Forelimb muscle (tissue), 1 donor: ENCODE data around the gene TENM3. TPM values are rescaled to one million over a fixed set of nuclear protein-coding genes. Genes with fewer than 3 reads are reported as not detected.

Source experiments
- DNase-seq: peaks from one replicate; pipeline ENCODE4 v3.0.0-alpha.2; 2013; ENCODE audit warnings: low read depth
- polyA plus RNA-seq: library from polyadenylated mRNA; unstranded; fragments of 120-200 nt; gene quantifications from one replicate; pipeline ENCODE4 v1.2.1, GENCODE V29; 2013; ENCODE audit not compliant: insufficient read length

The TENM3 gene
- polyA plus RNA-seq, 1 donor, result 15.3 TPM

DNA sequence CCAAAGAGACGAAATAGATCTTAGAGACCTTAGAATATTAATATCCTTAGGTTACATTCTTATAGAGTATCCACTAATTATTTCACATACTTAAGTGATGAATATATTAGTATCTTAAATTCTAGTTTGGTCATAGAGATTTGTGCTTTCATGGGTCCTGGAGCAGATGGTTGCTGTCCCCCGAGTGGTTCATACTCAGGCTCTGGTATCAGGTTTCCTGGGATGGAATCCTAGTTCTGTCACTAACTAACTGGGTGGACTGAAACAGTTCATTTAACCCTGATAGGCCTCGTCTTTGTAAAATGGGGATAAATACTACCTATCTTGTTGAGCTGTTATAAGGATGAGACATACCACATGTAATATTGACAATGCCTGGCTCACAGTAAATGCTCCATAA lies 264.6 kb downstream of the TENM3 start:
- no peak for DNase-seq

DNA sequence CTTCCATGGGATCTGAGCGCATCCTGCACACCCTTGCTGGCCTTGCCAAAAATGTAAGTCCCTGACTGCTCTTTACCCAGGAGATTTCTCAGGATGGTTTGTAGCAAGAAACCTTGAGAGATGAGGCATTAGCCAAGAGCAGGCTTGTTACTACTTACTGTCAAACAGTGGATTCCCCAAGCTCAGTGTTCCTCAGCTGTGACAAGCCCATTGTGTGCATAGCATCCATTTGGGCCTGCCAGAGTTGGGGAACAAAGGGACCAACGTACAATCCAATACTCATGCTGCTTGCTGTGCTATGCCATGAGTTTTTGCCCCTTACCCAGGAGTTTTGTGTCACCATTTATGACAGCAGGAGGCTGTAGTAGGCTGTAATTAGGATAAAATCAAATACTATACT lies 267.6 kb downstream of the TENM3 start:
- DNase-seq, result no peak

DNA sequence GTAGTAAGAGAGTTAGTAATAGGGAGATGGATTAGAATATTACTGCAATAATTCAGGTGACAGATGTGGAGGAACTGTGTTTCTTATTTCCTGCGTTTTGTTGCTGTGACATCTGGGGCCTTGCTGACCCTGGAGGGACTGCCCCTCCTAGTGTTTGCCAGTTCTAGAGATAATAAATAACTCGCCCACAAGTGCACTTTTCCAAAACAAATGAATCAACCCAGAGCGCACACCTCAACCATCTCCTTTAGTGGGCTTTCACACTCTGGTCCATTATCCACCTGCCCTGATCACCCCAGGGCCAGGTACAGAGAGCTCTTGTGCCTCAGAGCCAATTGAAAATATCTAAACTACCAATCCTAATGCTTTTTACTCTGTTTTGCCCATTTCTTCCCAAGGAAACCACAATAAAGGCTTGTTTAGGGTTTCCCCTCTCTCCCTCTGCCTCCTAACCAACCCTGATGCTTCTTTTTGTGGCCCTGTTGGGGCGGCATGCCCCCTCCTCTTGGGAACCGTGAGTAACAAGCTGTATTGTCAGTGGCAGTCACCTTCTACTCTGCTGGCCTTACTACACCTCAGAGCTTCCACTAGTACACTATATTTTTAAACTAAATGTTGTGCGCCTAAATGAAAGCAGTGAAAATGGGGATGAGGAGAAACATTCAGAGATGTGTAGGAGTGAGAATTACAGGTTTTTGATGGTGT lies 270.5 kb downstream of the TENM3 start:
- no peak for DNase-seq

DNA sequence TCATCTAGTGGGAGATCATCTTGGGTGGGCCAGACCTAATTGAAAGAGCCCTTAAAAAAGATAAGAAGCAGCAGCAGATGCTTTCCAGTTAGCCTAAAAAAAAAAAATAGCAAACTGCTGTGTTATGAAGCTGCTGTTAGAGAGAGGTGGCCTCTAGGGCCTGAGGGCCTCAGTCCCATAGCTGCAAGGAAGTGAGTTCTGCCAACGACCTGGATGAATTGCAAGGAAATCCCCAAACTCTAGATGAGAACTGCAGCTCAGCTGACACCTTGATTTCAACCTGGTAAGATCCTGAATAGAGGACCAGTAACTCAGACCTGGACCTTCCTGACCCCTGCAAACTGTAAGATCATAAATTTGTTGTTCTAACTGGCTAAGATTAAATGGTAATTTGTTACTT lies 275.2 kb downstream of the TENM3 start:
- no peak for DNase-seq

DNA sequence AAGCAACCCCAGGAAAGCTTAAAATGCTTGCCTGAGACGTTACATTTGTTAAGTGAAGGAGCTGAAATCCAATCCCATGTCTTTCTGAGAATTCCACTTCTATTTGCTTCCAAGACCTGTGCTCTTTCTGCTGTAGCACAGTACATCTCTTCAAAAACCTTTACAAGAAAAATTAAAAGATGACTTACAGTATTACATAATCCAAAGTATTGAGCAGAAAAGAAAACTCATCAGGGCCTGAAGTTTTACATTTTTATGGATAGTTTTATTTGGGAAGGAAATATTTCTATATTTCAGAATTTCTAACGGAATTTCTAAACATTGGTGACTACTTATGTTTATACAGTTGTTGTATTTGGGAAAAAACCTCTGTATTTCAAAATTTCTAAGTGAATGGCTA lies 276.3 kb downstream of the TENM3 start:
- no peak for DNase-seq

DNA sequence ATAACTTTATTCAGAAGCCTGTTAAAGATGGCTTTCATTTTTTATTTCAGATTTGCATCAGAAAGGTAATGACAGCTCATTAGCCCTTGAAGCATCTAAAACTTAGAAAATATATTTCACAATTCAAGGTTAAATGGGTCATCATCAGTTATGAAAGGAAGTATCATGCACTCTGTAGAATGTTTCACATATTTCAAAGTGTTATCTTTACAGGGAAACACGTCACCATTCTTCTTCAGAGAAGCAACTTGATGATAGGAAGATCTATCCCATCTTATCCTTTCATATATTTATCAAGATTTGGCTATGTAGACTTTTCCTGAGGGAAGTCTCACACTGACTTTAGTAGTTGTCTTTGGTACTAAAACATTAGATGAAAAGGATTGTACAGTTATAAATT lies 277.8 kb downstream of the TENM3 start:
- DNase-seq, result no peak

DNA sequence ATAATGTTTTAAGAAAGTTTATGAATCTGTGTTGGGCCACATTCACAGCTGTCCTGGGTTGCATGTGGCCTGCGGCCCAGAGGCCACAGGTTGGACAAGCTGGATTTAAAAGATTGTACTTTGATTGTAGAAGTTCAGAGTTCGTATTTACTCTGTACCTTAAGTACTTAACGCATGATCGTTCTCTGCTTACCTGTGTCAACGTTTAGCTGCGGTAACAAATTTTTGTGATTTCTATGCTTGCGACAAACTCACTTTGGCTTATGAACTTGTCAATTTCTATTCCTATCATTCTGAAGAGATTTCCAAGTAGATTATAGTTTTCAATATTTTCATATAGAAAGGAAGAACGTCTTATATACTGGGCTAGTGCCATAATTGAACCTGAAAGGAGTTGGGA lies 285.6 kb downstream of the TENM3 start:
- DNase-seq, result no peak

DNA sequence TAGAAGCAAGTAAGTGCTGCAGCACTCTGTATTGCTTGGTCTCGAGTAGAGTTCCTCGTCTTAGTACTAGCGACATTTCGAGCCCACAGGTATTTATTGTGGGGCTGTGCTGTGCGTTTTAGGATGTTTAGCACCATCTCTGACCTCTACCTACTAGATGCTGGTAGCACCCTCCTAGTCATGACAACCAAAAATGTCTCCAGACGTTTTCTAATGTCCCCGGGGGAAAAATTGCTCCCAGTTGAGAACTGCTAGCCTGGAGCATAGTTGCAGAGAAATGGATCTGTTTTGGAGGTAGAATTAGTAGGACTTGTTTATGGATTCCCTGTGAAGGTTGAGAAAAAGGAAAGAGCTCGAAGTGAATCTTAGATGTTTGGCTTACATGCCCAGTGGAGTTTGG lies 287.2 kb downstream of the TENM3 start:
- no peak for DNase-seq

DNA sequence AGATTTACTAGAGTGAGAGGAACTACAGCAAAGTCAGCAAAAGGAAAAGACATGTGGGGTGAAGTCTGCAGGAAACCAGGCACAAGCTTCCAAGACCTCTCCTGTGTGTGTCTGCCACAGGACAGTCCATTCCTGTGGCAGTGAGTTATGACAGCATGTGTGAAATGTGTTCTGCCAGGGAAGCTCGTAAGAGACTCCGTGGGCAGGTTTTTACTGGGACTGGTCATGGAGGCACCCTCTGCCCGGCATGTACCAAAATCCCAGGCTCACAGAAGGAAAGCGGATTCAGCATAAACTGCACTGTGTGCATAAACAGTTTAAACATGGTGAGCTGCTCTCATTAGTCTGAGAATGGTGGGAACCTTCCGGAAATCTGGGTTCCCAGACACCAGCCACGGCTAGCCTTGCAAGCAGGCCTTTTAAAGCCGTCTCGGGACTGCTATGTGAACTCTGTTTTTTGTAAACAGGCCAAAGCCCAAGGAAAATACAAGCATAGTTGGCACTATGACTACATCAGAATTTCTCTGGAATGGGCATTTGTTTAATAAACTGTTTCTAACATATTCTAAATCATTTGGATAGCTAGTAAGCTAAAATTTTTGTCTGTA lies 288.5 kb downstream of the TENM3 start:
- no peak for DNase-seq

DNA sequence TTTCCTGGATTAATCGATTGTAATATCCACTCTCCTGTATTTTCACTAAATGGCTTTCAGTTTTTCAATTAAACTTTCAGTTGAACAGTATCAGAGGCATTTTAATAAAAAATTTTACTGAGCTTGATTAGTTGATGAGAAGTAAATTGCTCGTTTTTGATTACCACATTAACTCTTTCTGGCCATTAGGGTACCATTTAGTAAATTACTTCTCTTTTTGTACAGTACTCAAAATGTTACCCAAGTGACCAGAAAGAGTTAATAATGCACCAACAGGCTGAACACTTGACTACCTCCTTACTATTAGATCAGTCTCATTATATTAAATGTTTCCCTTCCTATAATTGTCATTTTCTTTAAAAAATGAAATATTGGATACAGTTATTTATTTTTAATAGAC lies 289.2 kb downstream of the TENM3 start:
- no peak for DNase-seq

DNA sequence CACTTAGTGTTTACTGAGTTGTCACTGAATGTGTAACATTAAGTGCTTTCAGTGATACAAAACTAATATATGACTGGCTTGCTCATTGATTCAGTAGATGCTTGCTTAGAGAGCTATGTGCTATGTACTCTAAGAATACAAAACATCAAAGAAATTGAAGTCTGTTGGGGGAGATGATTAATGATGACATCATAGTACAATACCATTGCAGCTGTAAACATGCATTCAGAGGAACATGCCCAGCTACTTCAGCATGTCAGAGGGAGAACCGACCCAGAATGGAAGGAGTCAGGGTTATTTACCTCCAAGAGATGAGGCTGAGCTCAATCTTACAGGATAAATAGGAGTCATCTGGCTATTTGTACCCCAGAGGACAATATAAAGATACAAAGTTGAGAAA lies 290.8 kb downstream of the TENM3 start:
- DNase-seq, result no peak

DNA sequence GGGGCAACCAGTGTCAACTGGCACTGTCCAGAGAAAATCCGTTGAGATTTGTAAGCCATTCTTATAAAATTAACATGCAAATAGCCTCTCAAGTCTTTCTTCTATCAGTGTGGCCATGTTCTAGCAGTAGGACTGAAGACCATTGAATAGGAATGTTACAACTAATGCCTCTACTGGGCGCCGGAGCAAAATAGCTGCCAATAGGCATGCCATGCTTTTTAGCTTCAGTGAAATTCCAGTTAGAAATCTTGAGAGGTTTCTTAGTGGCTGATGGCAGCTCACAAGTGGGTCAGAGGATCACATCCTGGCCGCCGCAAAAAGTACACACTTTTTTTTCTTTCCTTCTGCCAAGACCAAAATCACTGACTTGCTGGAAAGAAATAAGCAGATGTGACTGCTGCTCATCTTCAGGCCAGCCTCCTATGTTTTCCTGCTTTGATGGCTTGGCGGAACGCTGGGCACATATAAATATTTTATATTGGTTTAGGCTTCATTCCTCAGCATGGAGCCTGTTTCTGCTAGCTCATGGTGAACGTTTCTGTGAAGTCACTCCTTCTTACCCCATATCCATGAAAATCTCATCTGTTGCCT lies 293.1 kb downstream of the TENM3 start:
- no peak for DNase-seq

DNA sequence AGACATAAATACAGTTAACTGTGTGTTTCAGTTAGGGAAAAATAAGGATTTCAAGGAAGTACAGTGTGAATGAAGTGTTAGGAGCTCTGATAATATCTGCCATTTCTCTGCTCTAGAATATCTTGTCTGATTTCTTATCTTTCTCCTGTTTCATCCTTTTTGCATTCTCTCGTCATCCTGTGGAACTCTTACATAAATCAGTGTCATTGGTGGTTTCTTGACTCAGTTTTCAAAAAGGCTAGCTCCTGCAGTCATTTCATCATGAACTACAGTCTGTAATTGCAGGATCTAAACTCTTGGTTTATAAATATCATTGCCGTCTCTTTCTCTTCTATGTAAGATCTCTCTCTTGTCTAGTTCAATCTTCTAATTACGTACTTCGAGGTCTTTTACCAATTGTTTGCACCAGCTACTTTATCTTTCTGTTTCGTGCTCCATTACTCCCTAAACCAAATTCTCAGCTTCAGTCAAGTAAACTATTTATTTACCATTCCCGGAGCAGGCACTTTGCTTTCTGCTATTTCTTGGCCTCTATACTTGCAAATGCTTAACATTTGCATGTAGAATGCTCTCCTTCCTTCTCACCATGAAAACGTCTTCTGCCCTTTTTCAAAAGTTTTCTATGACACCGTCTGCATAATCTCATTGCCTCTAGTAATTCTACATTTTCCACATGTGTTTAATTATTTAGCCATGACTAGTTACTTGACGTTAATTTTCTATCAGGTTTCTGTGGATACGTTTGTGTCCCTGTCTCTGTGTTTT lies 294.0 kb downstream of the TENM3 start:
- no peak for DNase-seq

DNA sequence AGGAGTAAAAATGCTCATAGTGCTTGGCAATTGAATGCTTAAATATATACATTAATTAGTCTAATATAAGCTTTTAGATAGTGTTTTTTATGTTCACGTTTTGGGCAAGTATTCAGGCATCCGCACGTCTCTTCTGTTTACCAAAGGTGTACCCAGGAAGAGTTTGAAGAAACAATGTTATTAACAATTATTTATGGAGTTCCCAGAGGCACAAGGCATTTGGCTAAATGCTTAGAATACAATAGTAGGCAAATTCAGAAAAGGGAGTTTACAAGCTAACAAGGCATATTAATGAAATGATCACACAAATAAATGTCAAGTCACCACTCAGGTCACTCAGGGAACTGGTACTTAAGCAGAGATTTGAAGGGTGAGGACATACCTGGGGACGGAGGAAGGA lies 294.8 kb downstream of the TENM3 start:
- DNase-seq, result no peak

DNA sequence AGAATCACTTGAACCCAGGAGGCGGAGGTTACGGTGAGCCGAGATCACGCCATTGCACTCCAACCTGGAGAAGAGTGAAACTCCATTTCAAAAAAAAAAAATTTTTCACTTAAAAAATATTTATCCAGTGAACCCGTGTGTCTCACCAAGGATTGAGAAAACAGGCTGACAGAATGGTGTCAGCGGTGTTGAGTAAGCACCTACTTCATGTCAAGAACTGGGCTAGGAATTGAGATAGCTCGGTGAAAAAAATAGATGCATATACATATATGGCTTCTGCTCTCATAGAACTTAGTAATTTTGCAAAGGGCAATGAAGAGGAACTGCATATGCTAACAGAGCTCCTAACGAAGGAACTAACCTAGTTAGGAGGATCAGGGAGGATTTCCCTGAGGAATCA lies 297.3 kb downstream of the TENM3 start:
- DNase-seq, result no peak

DNA sequence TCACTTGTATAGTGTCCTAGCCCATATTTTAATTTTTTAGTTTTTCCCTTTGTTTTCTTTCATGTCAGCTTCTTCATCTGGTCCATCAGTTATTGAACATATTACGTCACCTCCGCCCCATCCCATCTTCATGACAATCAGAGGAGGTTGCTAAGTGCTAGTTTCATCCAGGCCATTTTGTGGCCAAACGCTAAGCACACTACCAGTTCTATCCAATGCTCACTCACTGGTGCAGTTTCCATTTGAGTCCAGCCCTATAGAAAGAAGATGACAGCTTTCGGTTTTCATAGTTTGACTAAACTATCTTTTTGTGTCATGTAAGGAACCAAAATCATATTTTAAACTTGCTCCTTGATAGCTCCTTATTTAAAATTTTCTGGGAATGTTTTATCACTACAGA lies 304.2 kb downstream of the TENM3 start:
- no peak for DNase-seq

DNA sequence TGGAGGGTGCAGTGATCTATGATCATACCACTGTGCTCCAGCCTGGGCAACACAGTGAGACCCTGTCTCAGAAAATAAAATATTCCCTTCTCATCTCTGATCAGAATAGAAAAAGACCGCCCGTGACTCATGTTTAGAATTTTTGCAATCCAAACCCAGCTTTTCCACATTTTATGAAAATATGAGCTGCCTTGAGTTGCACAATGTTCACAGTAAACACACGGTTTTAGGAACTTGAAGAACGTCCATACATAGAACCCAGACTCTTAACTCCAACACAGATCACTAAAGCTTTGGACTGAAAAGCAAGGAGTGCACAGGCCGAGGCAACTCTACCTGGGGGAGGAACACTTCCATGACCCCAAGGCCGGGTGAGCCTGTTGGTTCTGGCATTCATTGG lies 305.0 kb downstream of the TENM3 start:
- no peak for DNase-seq

DNA sequence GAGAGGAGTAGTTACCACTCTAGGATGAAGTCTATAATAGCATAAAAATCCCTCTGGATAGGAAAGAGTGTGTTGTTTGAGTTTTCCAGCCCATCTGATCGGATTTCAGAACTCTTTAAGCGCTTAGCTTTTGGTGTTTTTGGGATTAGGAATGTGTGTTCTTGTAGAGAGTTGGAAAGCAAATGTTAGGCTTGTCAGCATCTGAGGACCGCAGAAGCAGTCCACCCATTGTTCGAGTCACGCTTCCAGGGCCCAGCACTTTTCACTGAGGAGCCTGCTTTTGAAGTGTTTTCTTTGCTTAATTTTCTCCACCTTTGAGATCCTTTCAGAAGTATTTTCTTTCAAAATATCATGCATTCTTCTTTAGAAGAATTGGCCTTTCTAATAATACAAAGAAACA lies 306.2 kb downstream of the TENM3 start:
- no peak for DNase-seq

DNA sequence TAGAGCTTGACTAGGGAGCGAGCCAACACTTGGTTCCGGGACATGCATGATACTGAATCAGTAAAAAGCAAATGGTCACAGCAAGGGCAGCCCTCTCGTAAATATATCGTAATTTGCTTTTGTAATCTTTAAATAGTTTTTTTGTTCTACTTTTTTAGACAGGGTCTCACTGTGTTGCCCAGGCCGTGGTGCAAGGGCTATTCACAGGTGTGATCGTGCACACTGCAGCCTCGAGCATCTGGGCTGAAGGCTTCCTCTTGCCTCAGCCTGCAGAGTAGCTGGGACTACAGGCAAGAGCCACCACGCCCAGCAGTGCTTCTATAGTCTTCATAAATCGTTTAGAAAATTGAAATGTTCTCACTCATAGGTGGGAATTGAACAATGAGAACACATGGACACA lies 309.7 kb downstream of the TENM3 start:
- DNase-seq, result no peak

DNA sequence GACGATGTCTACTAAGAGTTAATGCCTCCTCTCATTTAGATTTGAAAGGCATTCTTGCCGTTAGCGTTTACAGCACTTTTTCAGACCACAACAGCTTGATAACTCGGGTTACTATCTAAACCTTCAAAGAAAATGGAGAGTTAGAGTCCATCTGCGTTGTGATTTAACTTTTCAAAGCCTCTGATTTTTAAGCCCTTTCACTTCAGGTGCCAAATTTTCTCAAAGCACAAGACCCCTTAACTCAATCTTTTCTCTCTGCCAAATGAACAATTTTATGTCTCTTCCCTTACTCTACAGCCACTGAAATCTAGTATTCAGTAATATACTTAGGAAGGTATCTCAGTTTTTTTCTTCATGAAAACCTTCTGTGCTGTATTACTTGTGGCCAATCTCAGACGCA lies 310.5 kb downstream of the TENM3 start:
- no peak for DNase-seq

DNA sequence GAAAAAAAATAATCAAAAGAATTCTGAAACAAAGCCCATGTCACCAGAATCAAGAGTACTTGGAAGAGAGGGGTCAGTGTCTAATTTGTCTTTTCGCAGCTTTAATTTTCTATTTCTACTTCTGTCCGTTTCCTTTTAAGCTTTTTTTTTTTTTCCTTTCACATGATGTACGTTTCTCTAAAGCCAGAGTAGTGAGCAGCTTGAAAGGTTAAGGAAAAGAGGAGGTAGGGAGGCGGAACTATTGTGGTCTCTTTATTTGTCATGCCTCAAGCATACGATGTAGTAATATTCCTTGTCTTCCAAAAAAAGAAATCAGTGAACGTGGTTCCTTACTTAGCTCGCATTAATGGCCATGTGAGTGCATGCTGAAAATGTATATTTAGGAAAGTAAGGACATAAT lies 311.5 kb downstream of the TENM3 start:
- DNase-seq, result no peak

DNA sequence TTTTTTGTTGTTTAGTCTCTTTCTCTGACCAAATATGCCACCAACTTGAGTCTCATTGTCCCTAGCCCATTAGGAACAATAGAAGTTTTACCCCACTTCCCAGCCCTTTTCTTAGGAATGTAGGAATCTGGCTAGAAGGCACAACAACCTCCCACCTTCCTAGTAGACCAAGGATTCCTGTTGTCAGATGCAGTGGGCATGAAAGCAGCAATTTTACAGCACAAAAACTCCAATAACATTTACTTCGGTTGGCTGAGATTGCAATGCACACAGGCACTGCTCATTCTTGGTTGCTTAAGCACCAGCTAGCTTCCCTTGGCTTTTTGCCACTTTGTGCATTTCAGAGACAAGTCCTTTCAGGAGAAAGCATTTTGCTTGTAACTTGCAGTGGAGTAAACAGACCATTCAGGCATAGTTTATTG lies 312.8 kb downstream of the TENM3 start:
- DNase-seq, result no peak

DNA sequence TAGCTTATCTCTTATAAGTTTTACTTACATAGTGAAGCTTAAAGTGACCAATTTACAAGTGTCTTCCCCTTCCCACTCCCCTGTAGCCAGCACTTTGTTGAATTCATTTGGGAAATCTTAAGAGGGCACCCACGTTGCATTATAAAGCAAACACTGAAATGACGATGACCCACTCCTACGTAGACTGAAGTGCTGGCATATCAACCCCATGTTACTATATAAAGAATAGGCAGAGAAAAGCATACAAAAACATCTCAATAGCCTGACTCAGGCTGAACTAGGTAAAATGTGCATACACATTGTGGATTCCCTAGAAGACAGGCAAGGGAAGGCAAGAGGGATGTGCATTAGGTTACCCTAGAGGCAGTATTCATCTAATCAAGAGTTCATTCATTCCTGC lies 313.4 kb downstream of the TENM3 start:
- no peak for DNase-seq
